IMR-90 (cell line): ENCODE measurements around the gene NDOR1. TPM values are rescaled to one million over a fixed set of nuclear protein-coding genes. Genes with fewer than 3 reads are reported as not detected.

Source experiments
- ATAC-seq: fragments of 200-7000 bp; cut with Tn5 transposase; 2 replicates; pipeline ENCODE4 v1.9.1; 2020; ENCODE audit warnings: low read depth, mild to moderate bottlenecking, moderate library complexity
- BruUV-seq: library from RNA; stranded (reverse); fragments of 400-500 nt; replicated peaks from 2 replicates; lab custom pipeline; 2021; lab: Mats Ljungman, UMichigan
- CTCF ChIA-PET: fragments of 300-600 bp; formaldehyde crosslinking; extraction: SDS; loops from one replicate; lab custom pipeline; 2021; ENCODE audit warnings: antibody characterized with exemption; lab: Yijun Ruan, JAX
- POLR2A ChIA-PET: fragments of 300-600 bp; sonication (Branson Sonifier 250); formaldehyde crosslinking; loops from one replicate; lab custom pipeline; 2022; ENCODE audit warnings: antibody characterized with exemption; ENCODE audit not compliant: unreplicated experiment; lab: Charles Lee
- DNase-seq: peaks from one replicate; pipeline ENCODE4 v3.0.0; 2013
- H2AFZ ChIP-seq: replicated peaks from 2 replicates; pipeline ENCODE3; 2013; ENCODE audit warnings: low read length, mild to moderate bottlenecking; ENCODE audit not compliant: poor library complexity
- H2AK5ac ChIP-seq: 2 replicates; pipeline ENCODE4 v1.6.1; 2013; ENCODE audit warnings: low read depth, low read length, inconsistent platforms
- H2AK9ac ChIP-seq: replicated peaks from 2 replicates; pipeline ENCODE3; 2013; ENCODE audit warnings: mild to moderate bottlenecking, low read depth, low read length, moderate library complexity; ENCODE audit not compliant: poor library complexity
- H2BK120ac ChIP-seq: 2 replicates; pipeline ENCODE4 v1.6.1; 2013; ENCODE audit warnings: low read depth, low read length, inconsistent platforms
- H2BK15ac ChIP-seq: 3 replicates; pipeline ENCODE4 v1.6.1; 2013; ENCODE audit warnings: low read depth, low read length, inconsistent platforms
- H2BK20ac ChIP-seq: 2 replicates; pipeline ENCODE4 v1.6.1; 2013; ENCODE audit warnings: low read depth, mild to moderate bottlenecking, inconsistent platforms, low read length, moderate library complexity
- H2BK5ac ChIP-seq: 2 replicates; pipeline ENCODE4 v1.6.1; 2013; ENCODE audit warnings: mild to moderate bottlenecking, low read depth, low read length, inconsistent platforms; ENCODE audit not compliant: poor library complexity, severe bottlenecking
- H3K14ac ChIP-seq: replicated peaks from 2 replicates; pipeline ENCODE4 v1.6.1; 2013; ENCODE audit warnings: low read depth, low read length, inconsistent platforms
- H3K18ac ChIP-seq: 2 replicates; pipeline ENCODE4 v1.6.1; 2013; ENCODE audit warnings: low read depth, low read length, control low read depth
- H3K23ac ChIP-seq: 2 replicates; pipeline ENCODE4 v1.6.1; 2013; ENCODE audit warnings: low read depth, low read length, inconsistent platforms
- H3K27ac ChIP-seq: 2 replicates; pipeline ENCODE4 v1.5.1; 2013; ENCODE audit warnings: mild to moderate bottlenecking, control low read depth, low read length; ENCODE audit not compliant: insufficient read depth
- H3K27me3 ChIP-seq: 2 replicates; pipeline ENCODE4 v1.6.1; 2013; ENCODE audit warnings: low read length; ENCODE audit not compliant: control insufficient read depth, insufficient read depth
- H3K36me3 ChIP-seq: 2 replicates; pipeline ENCODE4 v1.6.1; 2013; ENCODE audit warnings: low read length, mixed read lengths; ENCODE audit not compliant: control insufficient read depth, insufficient read depth
- H3K4ac ChIP-seq: 2 replicates; pipeline ENCODE4 v1.6.1; 2013; ENCODE audit warnings: low read depth, low read length, inconsistent platforms
- H3K4me1 ChIP-seq: 2 replicates; pipeline ENCODE4 v1.6.1; 2013; ENCODE audit warnings: low read length, mixed read lengths; ENCODE audit not compliant: control insufficient read depth, insufficient read depth
- H3K4me2 ChIP-seq: 2 replicates; pipeline ENCODE4 v1.6.1; 2013; ENCODE audit warnings: low read depth, mild to moderate bottlenecking, control low read depth, low read length, moderate library complexity
- H3K4me3 ChIP-seq: 2 replicates; pipeline ENCODE4 v1.5.1; 2013; ENCODE audit warnings: low read depth, mild to moderate bottlenecking, control low read depth, low read length, moderate library complexity; ENCODE audit not compliant: insufficient read depth
- H3K56ac ChIP-seq: 2 replicates; pipeline ENCODE4 v1.6.1; 2013; ENCODE audit warnings: low read length, inconsistent platforms; ENCODE audit not compliant: insufficient read depth; ENCODE audit errors: extremely low read depth
- H3K79me1 ChIP-seq, 2 experiments: 2 replicates each; pipeline ENCODE4 v1.6.1; 2013; ENCODE audit warnings: low read length in 2 of 2, inconsistent platforms in 1 of 2, low read depth in 1 of 2
- H3K9ac ChIP-seq: 2 replicates; pipeline ENCODE4 v1.6.1; 2013; ENCODE audit warnings: low read depth, low read length, control low read depth
- H3K9me1 ChIP-seq: 2 replicates; pipeline ENCODE4 v1.6.1; 2013; ENCODE audit warnings: low read length, inconsistent platforms; ENCODE audit not compliant: insufficient read depth
- H3K9me3 ChIP-seq: 2 replicates; pipeline ENCODE4 v1.6.1; 2013; ENCODE audit warnings: low read length; ENCODE audit not compliant: control insufficient read depth, insufficient read depth
- H4K20me1 ChIP-seq: 2 replicates; pipeline ENCODE4 v1.6.1; 2013; ENCODE audit warnings: low read length, inconsistent platforms; ENCODE audit not compliant: insufficient read depth
- H4K5ac ChIP-seq: 2 replicates; pipeline ENCODE4 v1.6.1; 2013; ENCODE audit warnings: mild to moderate bottlenecking, low read depth, low read length, control low read depth
- H4K8ac ChIP-seq, 2 experiments: 2 replicates each; pipeline ENCODE4 v1.6.1; 2013; ENCODE audit warnings: low read depth in 2 of 2, low read length in 2 of 2, control low read depth in 1 of 2, inconsistent platforms in 1 of 2
- H4K91ac ChIP-seq: 2 replicates; pipeline ENCODE4 v1.6.1; 2013; ENCODE audit warnings: low read depth, low read length, inconsistent platforms; ENCODE audit not compliant: insufficient read depth
- BHLHE40 ChIP-seq: fragments of 150-350 bp; IDR thresholded peaks from 2 replicates; pipeline ENCODE4 v1.6.1; 2016; ENCODE audit warnings: mild to moderate bottlenecking, low read depth, low read length
- CEBPB ChIP-seq: IDR thresholded peaks from 2 replicates; pipeline ENCODE4 v1.6.1; 2012; ENCODE audit warnings: low read depth, low read length, improper control_type of control experiment
- CHD1 ChIP-seq: IDR thresholded peaks from 2 replicates; pipeline ENCODE4 v1.6.1; 2012; ENCODE audit warnings: low read depth, low read length, improper control_type of control experiment
- ELK1 ChIP-seq: fragments of 150-350 bp; IDR thresholded peaks from 2 replicates; pipeline ENCODE4 v1.6.1; 2016; ENCODE audit warnings: low read depth, mild to moderate bottlenecking, low read length, moderate library complexity, borderline replicate concordance
- FOS ChIP-seq: fragments of 150-350 bp; IDR thresholded peaks from 2 replicates; pipeline ENCODE4 v1.6.1; 2016; ENCODE audit warnings: low read depth, low read length
- MAZ ChIP-seq: IDR thresholded peaks from 2 replicates; pipeline ENCODE4 v1.6.1; 2012; ENCODE audit warnings: low read depth, mild to moderate bottlenecking, low read length, improper control_type of control experiment, moderate library complexity, borderline replicate concordance
- MXI1 ChIP-seq: IDR thresholded peaks from 2 replicates; pipeline ENCODE4 v1.6.1; 2012; ENCODE audit warnings: low read depth, mild to moderate bottlenecking, low read length, moderate library complexity, borderline replicate concordance
- NFE2L2 ChIP-seq: fragments of 150-350 bp; IDR thresholded peaks from 2 replicates; pipeline ENCODE4 v1.6.1; 2016; ENCODE audit warnings: low read depth, mild to moderate bottlenecking, low read length
- RCOR1 ChIP-seq: IDR thresholded peaks from 2 replicates; pipeline ENCODE4 v1.6.1; 2012; ENCODE audit warnings: mild to moderate bottlenecking, low read length, improper control_type of control experiment; ENCODE audit not compliant: insufficient replicate concordance
- SMC3 ChIP-seq: fragments of 150-350 bp; IDR thresholded peaks from 2 replicates; pipeline ENCODE4 v1.6.1; 2016; ENCODE audit warnings: low read depth, mild to moderate bottlenecking, antibody characterized with exemption, low read length, moderate library complexity
- USF2 ChIP-seq: fragments of 150-350 bp; IDR thresholded peaks from 2 replicates; pipeline ENCODE4 v1.6.1; 2017; ENCODE audit warnings: mild to moderate bottlenecking, antibody characterized with exemption, low read length, low read depth
- WGBS, 2 experiments: methylation state at CpG; one replicate each; pipeline versions ENCODE4 v1.1.5 to v1.1.7; 2013; ENCODE audit warnings: missing lambda C conversion rate in 2 of 2; ENCODE audit not compliant: insufficient read length in 1 of 2; ENCODE audit errors: extremely low coverage in 2 of 2; 5-methylcytosine and 5-hydroxymethylcytosine counted together
- dilution Hi-C: fragments of 300-500 bp; cut with HindIII; formaldehyde crosslinking; loops from one replicate; pipeline ENCODE4 v1.14.3; 2018; ENCODE audit warnings: low sequenced_read_pairs; ENCODE audit not compliant: unreplicated experiment
- in situ Hi-C: fragments of 300-500 bp; cut with MboI; formaldehyde crosslinking; loops from 3 replicates; pipeline ENCODE4 v1.14.3; 2019; ENCODE audit warnings: low sequenced_read_pairs, inconsistent platforms, mixed read lengths
- intact Hi-C: fragments of 100-400 bp; cut with micrococcal nuclease; formaldehyde crosslinking; loops from 2 replicates; pipeline ENCODE4 v1.10.0; 2022
- polyA plus RNA-seq, 3 experiments: library from polyadenylated mRNA; depleted of rRNA; stranded (reverse); fragments of >200 nt; gene quantifications; 2 replicates each; pipeline ENCODE4 v1.2.3, GENCODE V29; 2012; ENCODE audit warnings: low replicate concordance in 1 of 3
- total RNA-seq: library from RNA; depleted of rRNA; stranded (reverse); fragments of >200 nt; gene quantifications from 2 replicates; pipeline ENCODE4 v1.2.3, GENCODE V29; 2012

NDOR1 gene
- total and polyA plus RNA-seq, 2 of the 4 experiments (the other 2 are of a cell fraction) = 0.90 to 10.6 TPM

- peaks cover 8 to 40% of the 10 kb centered on the region in 2 experiments; a peak in 3 of 4 replicates for H3K79me1 ChIP-seq
- DNase-seq = no peak
- H3K9me3 ChIP-seq = no peaks in the 10 kb centered on the region
- H3K4ac ChIP-seq = no peak overlapping the region
- peaks cover 12% of the 10 kb centered on the region for H3K36me3 ChIP-seq
- H2BK5ac ChIP-seq = no peak overlapping the region
- dilution Hi-C loops = no loop called here
- peaks cover 6% of the 10 kb centered on the region; the same call in 1 of the 2 replicates for H3K4me1 ChIP-seq
- no peak overlapping the region for H4K91ac ChIP-seq
- H3K9ac ChIP-seq = no peak overlapping the region
- H3K27ac ChIP-seq = no peak overlapping the region
- no TSS peak for BruUV-seq
- no peak overlapping the region for H4K5ac ChIP-seq
- no peak overlapping the region for H3K4me3 ChIP-seq
- H2BK15ac ChIP-seq = no peak overlapping the region
- H4K20me1 ChIP-seq = peaks cover 22% of the 10 kb centered on the region
- in situ Hi-C loops = no loop called here
- ChIA-PET CTCF (no interaction called here), POLR2A (interaction anchor here (0.9 kb wide), 1 partner anchor 15 kb away, joined by 6 read pairs; no protein-coding TSS in a partner anchor)
- no peak overlapping the region for H4K8ac ChIP-seq
- no peak overlapping the region for H2AFZ ChIP-seq
- H2AK5ac ChIP-seq = no peak overlapping the region
- no peak overlapping the region for H2BK120ac ChIP-seq
- H3K18ac ChIP-seq = no peak overlapping the region
- no peaks in the 10 kb centered on the region for H3K27me3 ChIP-seq
- intact Hi-C loops = no loop called here
- no peak overlapping the region for H3K14ac ChIP-seq
- no peak for TF ChIP-seq NFE2L2
- TF ChIP-seq USF2 = no peak
- no peak for TF ChIP-seq RCOR1
- no peak for TF ChIP-seq ELK1
- no peak for TF ChIP-seq MXI1
- no peak for TF ChIP-seq SMC3
- no peak for TF ChIP-seq FOS
- TF ChIP-seq MAZ = no peak
- no peak for TF ChIP-seq BHLHE40
- no peak for TF ChIP-seq CEBPB
- TF ChIP-seq CHD1 = no peak
- H2AK9ac ChIP-seq = no peak overlapping the region
- H2BK20ac ChIP-seq = no peak overlapping the region
- WGBS, 2 experiments = 60% methylated on average over 6 of the region's 13 CpGs; no CpG with 5 or more reads in 1 of the 2 experiments
- H3K23ac ChIP-seq = no peak overlapping the region; the same call in 1 of the 2 replicates
- H3K56ac ChIP-seq = no peak overlapping the region
- no peak overlapping the region for H3K4me2 ChIP-seq
- ATAC-seq = no peak
- H3K9me1 ChIP-seq = no peaks in the 10 kb centered on the region
Measured at GRCh38 chr9:137237759-137238726, 32.5 kb downstream of the NDOR1 start.
